Activated naive CD8-positive, alpha-beta T cell (primary cell): Measurements from ENCODE around the gene NBPF4.
"Not testable (repeated sequence)": the region's sequence is repeated elsewhere in the genome, so short reads cannot be mapped to it uniquely, and the experiment has no call there.

Experiments
- H3K27ac Mint-ChIP-seq: one replicate; pipeline ENCODE4 v1.8.0; 2021; ENCODE audit warnings: mixed read lengths
- H3K27me3 Mint-ChIP-seq: one replicate; pipeline ENCODE4 v1.8.0; 2021; ENCODE audit warnings: mixed read lengths
- H3K36me3 Mint-ChIP-seq: one replicate; pipeline ENCODE4 v1.8.0; 2021; ENCODE audit warnings: mixed read lengths
- H3K4me1 Mint-ChIP-seq: one replicate; pipeline ENCODE4 v1.8.0; 2021; ENCODE audit warnings: low read depth, mixed read lengths
- H3K4me3 Mint-ChIP-seq: one replicate; pipeline ENCODE4 v1.8.0; 2021; ENCODE audit warnings: mild to moderate bottlenecking, mixed read lengths
- H3K9me3 Mint-ChIP-seq: one replicate; pipeline ENCODE4 v1.8.0; 2021; ENCODE audit warnings: low read depth, mixed read lengths

NBPF4 gene

DNA sequence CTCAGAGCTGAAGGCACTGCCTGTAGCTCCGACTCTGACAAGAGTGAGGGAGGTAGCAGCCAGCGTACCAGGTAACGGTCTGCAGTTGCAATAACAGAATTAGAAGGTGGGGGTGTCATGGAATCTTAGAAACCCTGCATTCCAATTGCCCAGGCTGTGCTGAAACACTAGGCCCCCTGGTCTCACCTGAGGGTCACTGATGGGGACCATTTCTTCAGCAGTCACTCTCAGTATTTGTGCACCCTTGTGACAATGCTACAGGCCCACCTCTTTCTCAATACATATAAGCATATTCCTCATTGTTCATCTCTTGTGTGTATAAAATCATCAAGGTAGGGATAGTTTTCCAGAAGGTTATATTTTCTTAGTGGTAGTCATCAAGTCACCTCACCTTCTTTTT is at the start of gene NBPF4:
NBPF4 (minus strand) TSS at position 101 of the 400 bp plus-strand sequence. CDS start 315 bp downstream, outside the sequence.
- H3K27ac Mint-ChIP-seq, H3K4me3 Mint-ChIP-seq, H3K4me1 Mint-ChIP-seq, H3K9me3 Mint-ChIP-seq, H3K27me3 Mint-ChIP-seq, H3K36me3 Mint-ChIP-seq: not testable (repeated sequence)

DNA sequence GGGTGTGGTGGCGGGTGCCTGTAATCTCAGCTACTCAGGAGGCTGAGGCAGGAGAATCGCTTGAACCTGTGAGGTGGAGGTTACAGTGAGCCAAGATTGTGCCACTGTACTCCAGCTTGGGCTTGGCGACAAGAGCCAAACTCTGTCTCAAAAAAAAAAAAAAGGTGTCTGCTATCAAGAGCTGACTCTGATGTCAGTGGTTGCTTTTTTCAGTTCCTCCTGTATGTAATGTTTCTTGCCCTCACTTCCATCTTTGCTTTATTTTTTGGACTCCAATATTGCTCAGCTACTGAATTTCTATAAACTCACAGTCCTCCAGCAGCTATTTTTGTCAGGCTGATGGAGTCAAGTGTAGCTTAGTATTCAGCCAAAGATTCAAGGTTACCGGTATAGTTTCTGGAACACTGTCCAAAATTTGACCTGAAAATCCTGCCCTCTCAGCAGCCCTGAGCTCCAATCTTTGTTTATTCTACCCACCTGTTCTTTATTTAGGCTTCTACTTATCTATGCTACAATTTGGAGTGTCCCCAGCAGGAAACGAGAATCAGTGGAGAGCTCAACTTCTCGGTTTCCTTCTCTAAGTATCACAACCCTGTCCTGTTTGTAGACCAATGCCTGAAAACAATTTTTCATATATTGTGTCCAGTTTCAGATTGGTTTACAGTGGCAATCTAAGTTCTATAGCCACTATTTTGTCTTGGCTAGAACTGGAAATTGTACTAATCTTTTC is 38.8 kb upstream of the NBPF4 start:
- H3K4me3 Mint-ChIP-seq, H3K27ac Mint-ChIP-seq, H3K36me3 Mint-ChIP-seq, H3K9me3 Mint-ChIP-seq, H3K27me3 Mint-ChIP-seq, H3K4me1 Mint-ChIP-seq: not testable (repeated sequence)

- H3K27me3 Mint-ChIP-seq, H3K27ac Mint-ChIP-seq, H3K9me3 Mint-ChIP-seq, H3K36me3 Mint-ChIP-seq, H3K4me1 Mint-ChIP-seq, H3K4me3 Mint-ChIP-seq: not testable (repeated sequence)
Measured at GRCh38 chr1:108272485-108273327, 28.8 kb upstream of the NBPF4 start.

DNA sequence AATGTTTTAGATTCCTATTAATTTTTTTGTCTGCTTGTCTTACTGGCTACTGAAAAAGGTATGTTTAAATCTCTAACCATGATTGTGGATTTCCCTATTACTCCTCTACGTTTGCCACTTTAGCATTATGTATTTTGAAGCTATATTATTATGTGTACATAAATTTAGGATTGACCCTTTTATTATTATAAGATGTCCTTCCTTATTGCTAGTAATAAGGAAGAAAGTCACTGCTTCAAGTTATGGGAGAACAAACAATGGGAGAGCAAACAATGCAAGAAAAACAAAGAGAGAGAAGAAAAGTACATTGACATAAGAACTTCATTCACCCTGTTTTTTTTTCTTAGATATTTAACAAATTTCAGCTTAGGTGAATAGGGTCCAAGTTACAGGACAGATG is 23.2 kb upstream of the NBPF4 start:
- not testable (repeated sequence) for H3K27me3 Mint-ChIP-seq, H3K27ac Mint-ChIP-seq, H3K4me1 Mint-ChIP-seq, H3K4me3 Mint-ChIP-seq, H3K9me3 Mint-ChIP-seq, H3K36me3 Mint-ChIP-seq

DNA sequence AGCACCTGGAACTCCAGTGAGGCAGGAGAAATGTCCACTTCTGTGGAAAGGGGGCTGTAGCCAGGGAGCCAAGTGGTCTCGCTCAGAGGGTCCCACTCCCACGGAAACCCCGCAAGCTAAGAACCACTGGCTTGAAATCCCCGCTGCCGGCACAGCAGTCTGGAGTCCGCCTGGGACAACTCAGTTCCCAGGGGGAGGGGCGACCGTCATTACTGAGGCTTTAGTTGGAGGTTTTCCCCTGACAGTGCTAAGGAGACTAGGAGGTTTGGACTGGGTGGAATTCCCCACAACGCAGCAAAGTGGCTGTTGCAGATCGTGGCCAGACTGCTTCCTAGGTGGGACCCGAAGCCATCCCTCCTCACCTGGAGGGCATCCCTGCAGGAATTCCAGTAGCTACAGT is 18.1 kb upstream of the NBPF4 start:
- H3K27me3 Mint-ChIP-seq, H3K36me3 Mint-ChIP-seq, H3K9me3 Mint-ChIP-seq, H3K4me3 Mint-ChIP-seq, H3K4me1 Mint-ChIP-seq, H3K27ac Mint-ChIP-seq: not testable (repeated sequence)

- H3K36me3 Mint-ChIP-seq, H3K4me3 Mint-ChIP-seq, H3K27ac Mint-ChIP-seq, H3K27me3 Mint-ChIP-seq, H3K9me3 Mint-ChIP-seq, H3K4me1 Mint-ChIP-seq: not testable (repeated sequence)
Measured at GRCh38 chr1:108261519-108261918, 17.6 kb upstream of the NBPF4 start.

DNA sequence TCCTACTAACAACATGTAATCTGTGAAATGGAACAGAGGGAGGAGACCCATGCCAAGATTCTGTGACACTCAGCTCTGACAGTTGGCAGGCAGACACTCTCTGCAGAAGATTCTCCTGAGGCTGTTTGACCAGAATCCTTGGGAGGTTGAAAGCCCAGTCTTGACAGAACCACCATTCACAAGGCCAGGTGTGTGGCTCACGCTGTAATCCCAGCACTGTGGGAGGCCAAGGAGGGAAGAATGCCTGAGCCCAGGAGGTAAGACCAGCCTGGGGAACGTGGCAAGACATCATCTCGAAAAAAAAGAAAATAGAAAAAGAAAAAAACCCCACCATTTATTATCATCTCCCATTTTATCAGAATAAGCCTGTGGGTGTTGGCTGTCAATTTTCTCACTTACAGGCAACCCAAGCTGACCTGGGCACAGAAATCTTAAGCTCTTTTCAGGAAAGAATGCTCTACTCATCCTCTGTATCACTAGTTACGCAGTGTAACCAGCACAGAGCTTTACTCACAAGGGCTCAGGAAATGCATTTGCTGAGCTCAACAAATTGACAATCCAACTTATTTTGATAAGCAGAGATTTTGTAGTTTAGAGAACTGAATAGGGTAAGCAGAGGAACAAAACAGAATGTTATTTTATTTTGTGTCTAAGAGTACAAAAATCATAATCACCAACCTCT is 16.8 kb upstream of the NBPF4 start:
- not testable (repeated sequence) for H3K27me3 Mint-ChIP-seq, H3K4me1 Mint-ChIP-seq, H3K27ac Mint-ChIP-seq, H3K36me3 Mint-ChIP-seq, H3K9me3 Mint-ChIP-seq, H3K4me3 Mint-ChIP-seq

DNA sequence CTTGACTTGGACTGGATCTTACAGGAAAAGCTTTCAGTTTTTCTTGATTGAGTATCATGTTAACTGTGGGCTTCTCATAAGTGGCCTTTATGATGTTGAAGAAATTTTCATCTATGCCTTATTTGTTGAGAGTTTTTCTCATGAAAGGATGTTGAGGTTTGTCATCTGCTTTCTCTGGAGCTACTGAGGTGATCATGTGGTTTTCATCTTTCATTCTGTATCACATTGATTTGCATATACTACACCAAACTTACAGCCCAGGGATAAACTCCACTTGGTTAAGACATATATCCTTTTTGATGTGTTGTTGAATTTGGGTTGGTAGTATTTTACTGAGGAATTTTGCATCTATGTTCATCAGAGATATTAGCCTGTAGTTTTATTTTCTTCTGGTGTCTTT is 11.6 kb upstream of the NBPF4 start:
- not testable (repeated sequence) for H3K4me1 Mint-ChIP-seq, H3K9me3 Mint-ChIP-seq

GRCh38 chr1:108239426-108239825 is 4.5 kb downstream of the NBPF4 start:
- not testable (repeated sequence) for H3K4me3 Mint-ChIP-seq, H3K27ac Mint-ChIP-seq, H3K27me3 Mint-ChIP-seq, H3K9me3 Mint-ChIP-seq, H3K4me1 Mint-ChIP-seq, H3K36me3 Mint-ChIP-seq

More for the DNA sequence above, 11.6 kb upstream of the NBPF4 start:
- H3K4me3 Mint-ChIP-seq, H3K36me3 Mint-ChIP-seq, H3K27me3 Mint-ChIP-seq, H3K27ac Mint-ChIP-seq: not testable (repeated sequence)

DNA sequence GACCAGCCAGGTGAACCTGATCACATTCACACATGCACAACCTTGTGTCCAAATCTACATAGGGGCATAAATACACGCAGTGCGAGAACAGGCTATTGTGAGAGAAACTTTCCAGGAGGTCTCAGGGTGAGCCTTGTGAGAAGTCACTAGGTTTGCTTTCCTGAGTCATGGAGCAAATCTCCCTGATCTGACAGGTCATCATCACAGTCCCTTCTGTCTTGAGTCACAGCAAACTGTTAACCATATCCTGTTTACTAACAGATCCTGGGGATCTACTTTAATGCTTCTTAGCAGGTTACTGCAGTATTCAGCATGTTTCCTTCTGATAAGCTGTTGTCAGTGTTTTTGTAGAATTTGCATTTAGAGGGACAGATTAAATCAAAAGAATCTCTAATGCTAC is 8.6 kb downstream of the NBPF4 start:
- not testable (repeated sequence) for H3K27me3 Mint-ChIP-seq, H3K9me3 Mint-ChIP-seq, H3K4me1 Mint-ChIP-seq

DNA sequence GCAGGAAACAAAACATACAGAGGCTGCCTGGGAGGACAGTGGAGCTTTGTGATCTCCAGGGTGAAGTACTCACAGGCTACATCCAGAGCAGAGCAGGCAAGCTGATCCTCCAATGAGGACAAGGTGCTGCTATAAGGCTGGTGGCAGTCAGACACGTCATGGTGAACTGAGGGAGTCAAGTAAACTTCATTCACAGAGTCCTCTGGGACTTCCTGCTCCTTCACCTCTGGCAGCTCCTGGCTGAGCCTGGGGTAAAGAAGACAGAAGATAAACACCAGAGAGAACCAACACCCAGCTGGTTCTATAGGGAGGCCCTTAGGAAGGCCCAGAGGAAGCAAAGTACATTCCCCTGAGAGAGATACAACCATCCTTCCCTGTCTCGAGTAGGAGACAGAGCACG is 11.7 kb downstream of the NBPF4 start:
- not testable (repeated sequence) for H3K9me3 Mint-ChIP-seq, H3K4me3 Mint-ChIP-seq, H3K4me1 Mint-ChIP-seq, H3K36me3 Mint-ChIP-seq, H3K27me3 Mint-ChIP-seq, H3K27ac Mint-ChIP-seq

More for the DNA sequence above, 8.6 kb downstream of the NBPF4 start:
- H3K4me3 Mint-ChIP-seq, H3K36me3 Mint-ChIP-seq, H3K27ac Mint-ChIP-seq: not testable (repeated sequence)

- H3K36me3 Mint-ChIP-seq, H3K4me3 Mint-ChIP-seq, H3K4me1 Mint-ChIP-seq, H3K27me3 Mint-ChIP-seq, H3K27ac Mint-ChIP-seq, H3K9me3 Mint-ChIP-seq: not testable (repeated sequence)
Measured at GRCh38 chr1:108229976-108230375, 13.9 kb downstream of the NBPF4 start.

GRCh38 chr1:108227772-108228171 is 16.1 kb downstream of the NBPF4 start:
- not testable (repeated sequence) for H3K4me3 Mint-ChIP-seq, H3K9me3 Mint-ChIP-seq, H3K4me1 Mint-ChIP-seq, H3K27me3 Mint-ChIP-seq, H3K27ac Mint-ChIP-seq, H3K36me3 Mint-ChIP-seq

DNA sequence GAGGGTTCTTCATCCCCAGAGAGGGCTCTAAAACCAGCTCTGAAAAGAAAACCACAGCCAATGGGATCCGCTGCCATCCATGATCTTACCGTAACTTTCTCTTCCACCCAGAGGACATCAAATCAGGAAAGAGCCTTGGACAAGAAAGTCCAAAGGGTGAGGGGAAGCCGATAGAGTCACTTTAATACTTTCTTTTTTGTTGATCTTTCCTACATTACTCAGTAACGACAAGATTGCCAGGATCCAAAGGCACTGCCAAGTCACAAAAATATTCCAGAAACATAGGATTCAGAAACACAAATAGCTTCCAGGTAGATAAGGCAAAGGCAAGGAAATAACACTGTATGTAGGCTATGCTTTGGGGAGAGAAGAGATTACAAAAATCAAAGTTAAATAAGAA is 17.0 kb downstream of the NBPF4 start:
- H3K9me3 Mint-ChIP-seq, H3K36me3 Mint-ChIP-seq, H3K4me1 Mint-ChIP-seq, H3K4me3 Mint-ChIP-seq, H3K27me3 Mint-ChIP-seq, H3K27ac Mint-ChIP-seq: not testable (repeated sequence)

DNA sequence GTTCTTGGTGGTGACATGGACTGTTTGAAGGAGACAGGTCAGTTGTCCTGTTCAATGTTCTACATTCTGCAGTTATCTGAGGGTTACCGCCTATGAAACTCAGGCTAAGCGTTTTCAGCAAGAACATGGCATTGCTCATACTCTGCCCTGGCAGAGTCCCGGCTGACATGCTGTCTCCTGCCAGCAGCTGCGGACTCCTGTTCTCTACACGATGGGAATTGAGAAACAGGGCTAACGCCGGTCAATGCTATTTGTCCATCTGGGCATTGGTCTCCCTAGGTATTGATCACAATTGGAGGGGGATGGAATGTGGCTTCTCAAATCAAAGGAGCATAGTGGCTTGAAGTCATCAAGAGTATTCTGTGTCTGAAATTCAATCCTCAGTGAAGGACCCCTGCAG is 20.6 kb downstream of the NBPF4 start:
- H3K27me3 Mint-ChIP-seq, H3K4me3 Mint-ChIP-seq, H3K9me3 Mint-ChIP-seq, H3K4me1 Mint-ChIP-seq, H3K27ac Mint-ChIP-seq, H3K36me3 Mint-ChIP-seq: not testable (repeated sequence)
